ENCODE results near the gene GPANK1.

The GPANK1 gene

DNA sequence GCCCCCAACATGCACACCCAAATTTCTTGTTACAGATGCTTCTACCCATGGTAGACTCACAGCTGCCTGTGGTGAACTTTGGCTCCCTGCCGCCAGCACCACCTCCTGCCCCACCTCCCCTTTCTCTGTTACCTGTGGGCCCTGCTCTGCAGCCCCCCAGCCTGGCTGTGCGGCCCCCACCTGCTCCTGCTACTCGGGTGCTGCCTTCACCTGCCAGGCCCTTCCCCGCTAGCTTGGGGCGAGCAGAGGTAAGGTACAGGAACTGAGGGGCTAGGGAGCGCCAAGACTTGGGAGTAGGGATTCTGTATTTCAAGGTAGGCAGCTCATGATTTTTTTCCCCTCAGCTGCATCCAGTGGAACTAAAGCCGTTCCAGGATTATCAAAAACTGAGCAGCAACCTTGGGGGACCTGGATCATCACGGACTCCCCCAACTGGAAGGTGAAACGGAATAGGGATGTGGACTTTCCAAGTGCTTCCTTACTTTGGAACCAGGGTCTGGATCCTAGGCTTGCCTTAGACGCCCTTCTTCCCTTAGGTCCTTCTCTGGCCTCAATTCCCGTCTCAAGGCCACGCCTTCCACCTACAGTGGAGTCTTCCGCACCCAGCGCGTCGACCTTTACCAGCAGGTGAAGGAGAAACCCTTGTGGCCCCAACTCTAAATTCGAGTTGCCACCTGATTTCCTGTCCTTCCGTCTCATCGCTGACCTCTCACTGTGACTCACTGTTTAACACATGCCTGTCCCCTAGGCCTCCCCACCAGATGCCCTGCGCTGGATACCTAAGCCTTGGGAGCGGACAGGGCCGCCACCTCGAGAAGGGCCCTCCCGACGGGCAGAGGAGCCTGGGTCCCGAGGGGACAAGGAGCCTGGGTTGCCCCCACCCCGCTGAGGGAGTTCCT is 27.9 kb downstream of the GPANK1 start:
- FAIRE-seq = no peak

DNA sequence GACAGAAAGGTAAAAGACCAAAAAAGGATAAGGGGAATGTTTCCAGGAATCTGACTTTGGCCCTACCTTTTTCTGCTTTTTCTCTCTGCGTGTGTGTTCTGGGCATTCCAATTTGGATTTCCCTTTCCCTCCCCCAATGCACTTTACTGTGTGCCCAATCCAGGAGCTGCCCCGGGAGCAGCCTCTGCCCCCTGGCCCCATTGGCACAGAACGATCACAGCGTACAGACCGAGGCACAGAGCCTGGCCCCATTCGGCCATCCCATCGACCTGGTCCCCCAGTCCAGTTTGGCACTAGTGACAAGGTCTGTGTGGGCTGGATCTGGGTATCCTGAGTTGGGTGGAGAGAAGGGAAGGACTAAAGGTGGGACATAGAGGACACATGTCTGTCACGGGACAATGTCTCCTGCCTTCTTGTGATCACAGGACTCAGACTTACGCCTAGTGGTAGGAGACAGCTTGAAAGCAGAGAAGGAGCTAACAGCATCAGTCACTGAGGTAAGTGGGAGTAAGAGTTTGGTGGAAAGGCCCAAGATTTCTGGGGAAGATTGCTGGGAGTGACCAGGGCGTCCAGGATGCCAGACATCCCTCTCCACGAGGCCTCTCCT is 29.7 kb downstream of the GPANK1 start:
- no peak for FAIRE-seq

DNA sequence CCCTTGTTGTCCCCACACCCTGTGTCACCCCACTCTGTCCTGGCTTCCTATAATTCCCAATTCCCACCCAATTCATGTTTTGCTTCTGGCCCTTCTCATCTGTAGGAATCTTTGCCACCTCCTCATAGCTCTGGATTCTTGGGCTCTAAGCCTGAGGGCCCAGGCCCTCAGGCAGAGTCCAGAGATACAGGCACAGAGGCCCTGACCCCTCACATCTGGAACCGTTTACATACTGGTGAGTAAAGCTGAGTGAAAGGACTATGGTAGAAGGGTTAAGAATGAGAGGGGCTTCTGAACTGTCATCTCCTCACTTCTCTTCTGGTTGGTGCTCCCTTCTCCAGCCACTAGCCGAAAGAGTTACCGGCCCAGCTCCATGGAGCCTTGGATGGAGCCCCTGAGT is 30.7 kb downstream of the GPANK1 start:
- no peak for FAIRE-seq

DNA sequence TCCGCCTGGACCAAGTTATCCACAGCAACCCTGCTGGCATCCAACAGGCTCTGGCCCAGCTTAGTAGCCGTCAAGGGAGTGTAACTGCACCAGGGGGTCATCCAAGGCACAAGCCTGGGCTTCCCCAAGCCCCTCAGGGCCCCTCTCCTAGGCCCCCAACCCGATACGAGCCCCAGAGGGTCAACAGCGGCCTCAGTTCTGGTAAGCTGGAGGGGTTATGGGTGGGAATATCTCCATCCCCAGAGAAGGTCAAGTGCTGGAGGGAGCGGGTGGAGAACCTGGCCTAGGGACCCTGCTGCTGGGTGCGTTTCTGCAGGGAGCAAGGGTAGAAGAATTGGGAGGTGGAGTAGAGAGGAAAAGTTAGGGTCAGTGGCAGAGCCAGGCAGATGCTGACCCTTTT is 31.4 kb downstream of the GPANK1 start:
- no peak for FAIRE-seq

DNA sequence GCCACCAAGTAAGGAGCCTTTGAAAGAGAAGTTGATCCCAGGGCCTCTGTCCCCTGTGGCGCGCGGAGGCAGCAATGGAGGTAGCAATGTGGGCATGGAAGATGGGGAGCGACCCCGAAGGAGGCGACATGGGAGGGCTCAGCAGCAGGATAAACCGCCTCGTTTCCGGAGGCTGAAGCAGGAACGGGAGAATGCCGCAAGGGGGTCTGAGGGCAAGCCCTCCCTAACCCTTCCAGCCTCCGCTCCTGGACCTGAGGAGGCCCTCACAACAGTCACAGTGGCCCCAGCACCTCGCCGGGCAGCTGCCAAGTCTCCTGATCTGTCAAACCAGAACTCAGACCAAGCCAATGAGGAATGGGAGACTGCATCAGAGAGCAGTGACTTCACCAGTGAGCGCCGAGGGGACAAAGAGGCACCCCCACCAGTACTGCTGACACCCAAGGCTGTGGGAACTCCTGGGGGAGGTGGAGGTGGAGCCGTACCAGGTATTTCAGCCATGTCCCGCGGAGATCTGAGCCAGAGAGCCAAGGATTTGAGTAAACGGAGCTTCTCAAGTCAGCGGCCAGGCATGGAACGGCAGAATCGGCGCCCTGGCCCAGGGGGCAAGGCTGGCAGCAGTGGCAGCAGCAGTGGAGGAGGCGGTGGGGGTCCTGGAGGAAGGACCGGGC is 32.4 kb downstream of the GPANK1 start:
- FAIRE-seq = no peak

DNA sequence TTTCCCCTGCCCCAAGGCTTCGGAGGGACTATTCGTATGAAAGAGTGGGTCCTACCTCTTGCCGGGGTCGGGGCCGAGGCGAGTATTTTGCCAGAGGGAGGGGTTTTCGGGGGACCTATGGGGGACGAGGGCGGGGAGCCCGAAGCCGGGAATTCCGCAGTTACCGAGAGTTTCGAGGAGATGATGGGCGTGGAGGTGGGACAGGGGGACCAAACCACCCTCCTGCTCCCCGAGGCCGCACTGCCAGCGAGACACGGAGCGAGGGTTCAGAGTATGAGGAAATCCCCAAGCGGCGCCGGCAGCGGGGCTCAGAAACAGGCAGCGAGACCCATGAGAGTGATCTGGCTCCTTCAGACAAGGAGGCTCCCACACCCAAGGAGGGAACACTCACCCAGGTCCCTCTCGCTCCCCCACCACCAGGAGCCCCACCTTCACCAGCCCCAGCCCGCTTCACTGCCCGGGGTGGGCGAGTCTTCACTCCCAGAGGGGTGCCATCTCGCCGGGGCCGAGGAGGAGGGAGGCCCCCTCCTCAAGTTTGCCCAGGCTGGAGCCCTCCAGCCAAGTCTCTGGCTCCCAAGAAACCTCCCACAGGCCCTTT is 33.0 kb downstream of the GPANK1 start:
- FAIRE-seq = no peak

DNA sequence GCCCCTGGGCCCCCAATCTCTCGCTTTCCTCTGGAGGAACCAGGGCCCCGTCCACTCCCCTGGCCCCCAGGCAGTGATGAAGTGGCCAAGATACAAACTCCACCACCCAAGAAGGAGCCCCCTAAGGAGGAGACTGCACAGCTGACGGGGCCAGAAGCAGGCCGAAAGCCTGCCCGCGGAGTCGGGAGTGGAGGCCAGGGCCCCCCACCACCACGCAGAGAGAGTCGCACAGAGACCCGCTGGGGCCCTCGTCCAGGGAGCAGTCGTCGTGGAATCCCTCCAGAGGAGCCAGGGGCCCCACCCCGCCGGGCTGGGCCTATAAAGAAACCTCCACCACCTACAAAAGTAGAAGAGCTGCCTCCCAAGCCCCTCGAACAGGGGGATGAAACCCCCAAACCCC is 33.6 kb downstream of the GPANK1 start:
- no peak for FAIRE-seq

DNA sequence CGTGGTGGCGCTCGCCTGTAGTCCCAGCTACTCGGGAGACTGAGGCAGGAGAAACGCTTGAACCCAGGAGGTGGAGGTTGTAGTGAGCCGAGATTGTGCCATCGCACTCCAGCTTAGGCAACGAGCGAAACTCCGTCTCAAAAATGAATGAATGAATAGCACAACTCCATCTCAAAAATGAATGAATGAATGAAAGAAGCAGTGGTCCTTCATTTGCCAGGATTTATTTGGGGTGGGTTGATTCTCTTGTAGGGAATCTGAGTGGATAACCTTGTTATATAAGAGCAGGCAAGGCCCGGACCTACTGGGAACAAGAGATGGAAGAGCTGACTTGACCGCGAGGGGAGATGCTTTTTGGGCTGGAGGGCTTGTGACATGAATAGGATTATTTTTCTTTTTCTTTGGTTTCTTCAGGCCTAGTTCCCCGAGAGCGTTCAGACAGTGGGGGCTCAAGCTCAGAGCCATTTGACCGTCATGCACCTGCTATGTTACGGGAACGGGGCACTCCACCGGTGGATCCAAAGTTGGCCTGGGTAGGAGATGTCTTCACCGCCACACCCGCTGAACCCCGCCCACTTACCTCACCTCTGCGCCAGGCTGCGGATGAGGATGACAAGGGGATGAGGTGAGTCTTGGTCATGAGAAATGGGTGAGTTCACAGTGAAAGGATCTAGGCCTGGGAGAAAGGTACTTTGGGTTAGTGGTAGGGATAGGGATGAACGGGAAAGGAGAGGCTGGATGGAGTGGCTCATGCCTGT is 34.4 kb downstream of the GPANK1 start:
- FAIRE-seq = no peak

DNA sequence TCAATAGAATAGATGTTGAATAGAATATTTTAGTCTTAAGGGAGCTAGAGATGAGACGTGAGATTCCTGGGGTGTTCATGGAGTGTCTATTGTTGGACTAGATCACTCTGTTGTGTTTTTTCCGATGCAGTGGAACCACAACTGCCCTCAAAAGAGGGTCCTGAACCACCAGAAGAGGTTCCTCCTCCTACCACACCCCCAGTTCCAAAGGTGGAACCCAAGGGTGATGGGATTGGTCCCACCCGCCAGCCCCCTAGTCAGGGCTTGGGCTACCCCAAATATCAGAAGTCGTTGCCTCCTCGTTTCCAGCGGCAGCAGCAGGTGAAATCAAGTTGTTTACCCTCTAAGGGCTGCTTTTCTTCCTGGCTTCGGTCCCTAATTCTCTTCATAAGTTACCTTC is 35.8 kb downstream of the GPANK1 start:
- no peak for FAIRE-seq

DNA sequence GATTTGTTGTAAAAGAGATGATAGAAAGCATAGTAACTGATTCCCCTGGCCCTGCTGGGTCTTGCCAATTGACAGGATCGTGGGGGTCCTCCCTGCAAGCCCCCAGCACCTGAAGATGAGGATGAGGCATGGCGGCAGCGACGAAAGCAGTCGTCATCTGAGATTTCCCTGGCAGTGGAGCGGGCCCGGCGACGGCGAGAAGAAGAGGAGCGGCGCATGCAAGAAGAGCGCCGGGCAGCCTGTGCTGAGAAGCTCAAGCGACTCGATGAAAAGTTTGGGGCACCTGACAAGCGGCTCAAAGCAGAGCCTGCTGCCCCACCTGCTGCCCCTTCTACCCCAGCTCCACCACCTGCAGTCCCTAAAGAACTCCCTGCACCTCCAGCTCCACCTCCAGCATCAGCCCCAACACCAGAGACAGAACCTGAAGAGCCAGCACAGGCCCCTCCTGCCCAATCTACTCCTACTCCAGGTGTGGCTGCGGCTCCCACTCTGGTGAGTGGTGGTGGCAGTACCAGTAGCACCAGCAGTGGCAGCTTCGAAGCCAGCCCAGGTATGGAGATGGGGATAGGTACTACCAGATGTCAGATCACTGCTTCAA is 37.0 kb downstream of the GPANK1 start:
- no peak for FAIRE-seq

DNA sequence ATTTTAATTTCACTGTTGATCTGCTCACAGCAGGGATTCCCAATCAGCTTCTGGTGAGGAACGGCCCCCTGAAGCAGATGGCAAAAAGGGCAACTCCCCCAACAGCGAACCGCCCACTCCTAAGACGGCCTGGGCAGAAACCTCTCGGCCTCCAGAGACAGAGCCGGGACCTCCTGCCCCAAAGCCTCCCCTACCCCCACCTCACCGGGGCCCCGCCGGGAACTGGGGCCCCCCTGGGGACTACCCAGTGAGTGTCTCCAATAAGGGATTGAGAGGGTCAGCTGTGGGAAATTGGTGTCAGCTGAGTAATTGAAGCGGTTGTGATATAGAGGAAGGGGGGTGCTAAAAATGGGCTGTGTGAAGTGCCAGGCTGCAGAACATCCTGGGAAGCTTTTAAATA is 37.8 kb downstream of the GPANK1 start:
- FAIRE-seq = no peak

DNA sequence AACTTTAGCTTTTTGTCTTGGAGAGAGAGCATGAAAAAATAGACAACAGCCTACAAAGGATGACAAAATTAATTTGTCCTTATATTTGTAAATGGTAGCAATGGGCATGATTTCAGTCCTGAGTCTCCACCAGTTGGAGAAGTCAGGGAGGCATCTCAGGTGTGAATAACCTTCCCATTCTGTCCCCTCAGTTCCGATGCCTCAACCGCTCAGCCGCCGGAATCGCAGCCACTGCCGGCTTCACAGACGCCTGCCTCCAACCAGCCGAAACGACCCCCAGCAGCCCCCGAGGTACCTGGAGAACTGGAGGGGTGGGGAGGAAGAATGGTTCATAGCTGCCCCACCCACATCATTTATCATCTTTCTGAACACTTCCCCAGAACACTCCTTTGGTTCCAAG is 40.7 kb downstream of the GPANK1 start:
- FAIRE-seq = no peak

DNA sequence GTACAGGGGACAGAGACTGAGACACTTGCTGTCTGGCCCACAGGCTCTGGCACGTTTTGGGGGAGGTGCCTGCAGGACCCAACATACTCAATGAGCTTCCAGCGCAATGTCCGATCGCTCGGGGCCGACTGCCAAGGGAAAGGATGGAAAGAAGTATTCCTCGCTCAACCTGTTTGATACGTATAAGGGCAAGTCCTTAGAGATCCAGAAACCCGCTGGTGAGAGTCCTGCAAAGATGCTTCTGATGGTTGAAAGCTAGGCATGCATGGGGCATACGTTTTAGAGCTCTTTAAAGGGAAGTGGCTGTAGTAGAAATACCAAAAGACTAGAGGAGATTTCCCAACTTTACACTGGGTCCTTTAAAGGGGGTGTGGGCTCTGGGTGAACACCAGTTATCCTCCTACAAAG is 42.1 kb downstream of the GPANK1 start:
- no peak for FAIRE-seq

DNA sequence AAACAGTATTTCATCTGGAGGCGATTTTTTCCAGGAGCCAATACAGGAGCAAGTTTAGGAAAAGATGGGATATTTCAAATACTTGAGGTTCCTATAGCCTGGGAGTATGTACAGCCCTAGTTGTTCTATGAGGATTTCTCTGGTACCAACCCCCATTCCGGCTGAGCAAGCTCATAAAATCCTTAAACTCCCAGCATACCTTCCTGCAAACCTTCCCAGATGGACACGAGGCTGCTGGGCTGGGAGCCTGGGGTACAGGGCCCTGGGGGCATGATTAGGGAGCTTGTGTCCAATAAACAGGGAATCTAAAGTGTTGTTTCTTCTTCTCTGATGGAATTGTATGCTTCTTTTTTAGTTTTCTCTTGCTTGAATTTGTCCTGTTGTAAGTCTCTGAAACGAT is 42.8 kb downstream of the GPANK1 start:
- FAIRE-seq = no peak

DNA sequence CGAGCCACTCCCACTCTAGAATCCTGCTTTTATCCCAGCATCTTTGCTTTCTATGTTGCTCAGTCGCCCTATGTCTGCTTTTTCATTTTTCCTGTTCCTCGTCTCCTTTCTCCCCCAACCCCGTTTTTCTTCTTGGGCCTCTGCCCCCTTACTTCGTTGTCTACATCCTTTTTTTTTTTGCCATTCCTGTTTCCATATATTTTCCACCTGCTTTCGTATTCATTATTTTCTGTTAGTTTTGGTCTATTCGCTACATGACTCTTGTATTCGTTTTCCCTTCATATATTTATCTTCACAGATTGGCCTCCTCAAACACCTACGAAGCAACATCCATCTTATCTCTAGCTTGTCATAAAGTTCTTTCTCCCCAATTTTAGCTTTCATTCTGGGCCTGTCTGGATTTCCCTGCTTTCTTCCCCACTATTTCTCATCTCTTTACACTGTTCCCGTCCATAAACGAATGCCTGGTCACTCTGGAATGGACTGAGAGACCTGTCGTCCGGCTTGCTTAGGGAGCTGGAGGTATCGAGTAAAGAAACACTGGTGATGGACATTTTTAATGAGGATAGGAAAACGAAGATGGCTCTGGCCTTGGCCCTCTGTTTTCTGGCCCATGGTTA is 43.4 kb downstream of the GPANK1 start:
- no peak for FAIRE-seq

DNA sequence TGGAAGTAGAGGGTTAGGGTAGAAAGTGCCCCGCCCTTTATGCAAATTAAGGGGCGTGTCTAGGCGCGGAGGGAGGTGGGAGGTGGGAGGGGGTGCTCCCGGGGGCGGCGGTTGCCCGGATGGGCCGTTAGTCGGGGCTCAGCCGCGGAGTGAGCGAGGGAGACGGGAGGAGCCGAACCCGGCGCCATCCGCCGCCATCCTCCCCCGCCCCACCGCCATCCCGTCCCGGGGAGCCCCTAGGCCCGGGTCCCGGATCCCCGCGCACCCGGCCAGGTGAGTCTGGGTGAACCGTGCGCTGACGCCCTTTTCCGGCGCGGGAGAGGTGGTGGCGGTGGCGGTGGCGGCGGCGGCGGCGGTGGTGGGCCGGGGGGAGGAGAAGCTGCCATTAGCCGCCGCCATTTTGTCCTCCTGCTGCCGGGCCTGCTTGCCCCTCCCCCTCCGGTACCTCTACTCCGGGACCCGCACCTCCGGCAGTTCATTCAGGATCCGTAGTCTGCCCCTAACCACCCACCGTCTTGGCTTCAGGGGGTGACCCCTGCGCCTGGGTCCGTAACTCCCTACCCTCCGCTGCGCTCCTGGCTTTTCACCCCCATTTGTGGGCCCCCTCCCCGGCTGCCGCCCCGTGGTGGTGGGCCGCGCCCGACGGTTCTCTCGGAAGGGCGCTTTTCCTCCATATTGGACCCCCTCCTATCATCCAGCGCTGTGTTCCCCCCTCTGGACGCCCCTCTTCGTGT is 44.0 kb downstream of the GPANK1 start, which contains the start of gene PRRC2A:
Gene PRRC2A, plus strand, starts transcription at position 130 of the 734 bp plus-strand sequence. CDS start 2,075 bp downstream, outside the sequence.
- FAIRE-seq = no peak

DNA sequence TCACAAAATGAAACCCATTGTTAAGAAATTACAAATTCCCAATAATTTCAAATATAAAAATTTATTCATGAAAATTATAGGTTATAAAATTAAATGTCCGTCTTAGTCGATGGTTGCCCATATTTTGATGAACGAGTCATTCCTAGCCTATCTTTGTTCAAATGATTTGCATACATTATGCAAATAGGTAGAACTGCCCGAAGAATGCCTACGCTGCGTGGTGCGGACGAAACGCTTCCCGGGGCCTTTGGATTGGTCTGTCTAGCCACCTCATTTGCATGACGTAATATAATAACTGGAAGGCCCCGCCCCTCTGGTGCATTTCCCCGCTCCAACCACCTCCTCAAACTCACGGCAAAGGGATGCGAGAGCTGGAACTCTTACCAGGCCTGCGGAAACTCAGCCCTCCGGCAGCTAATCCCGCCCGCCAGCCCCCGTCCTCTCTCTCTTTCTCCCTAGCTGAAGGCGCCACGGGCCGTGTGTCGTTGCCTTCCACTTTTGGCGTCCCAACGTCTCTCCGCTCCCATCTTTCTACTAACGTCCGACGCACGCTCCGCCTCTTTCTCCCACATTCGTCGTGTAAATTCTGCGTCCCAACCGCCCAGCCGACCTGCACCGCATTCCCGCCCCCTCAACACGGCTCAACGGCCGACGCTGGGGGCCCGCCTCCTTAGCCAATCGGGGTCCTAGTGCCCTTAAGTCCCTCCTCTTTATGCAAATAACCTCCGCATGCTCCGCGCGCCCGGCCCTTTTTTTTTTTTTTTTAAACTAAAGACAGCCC is 44.8 kb downstream of the GPANK1 start:
- FAIRE-seq = peak; percentile 99

DNA sequence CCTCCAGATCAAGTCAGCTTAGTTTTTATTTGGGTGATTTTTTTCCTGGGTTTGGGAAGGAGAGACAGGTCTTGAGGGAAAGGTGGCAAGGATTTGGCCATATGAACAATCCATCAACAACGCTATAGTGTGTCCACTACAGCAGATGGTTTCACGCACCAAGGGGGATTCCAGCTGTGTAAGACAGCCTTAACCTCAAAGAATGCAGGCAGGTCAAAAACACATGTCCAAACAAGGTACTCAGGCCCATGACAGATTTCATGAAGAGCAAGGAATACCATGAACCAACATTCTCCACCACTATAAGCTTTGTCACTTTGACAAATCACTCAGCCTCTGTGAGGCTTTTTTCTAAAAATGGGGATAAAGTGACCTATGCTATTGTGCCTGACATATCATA is 47.8 kb downstream of the GPANK1 start:
- no peak for FAIRE-seq

DNA sequence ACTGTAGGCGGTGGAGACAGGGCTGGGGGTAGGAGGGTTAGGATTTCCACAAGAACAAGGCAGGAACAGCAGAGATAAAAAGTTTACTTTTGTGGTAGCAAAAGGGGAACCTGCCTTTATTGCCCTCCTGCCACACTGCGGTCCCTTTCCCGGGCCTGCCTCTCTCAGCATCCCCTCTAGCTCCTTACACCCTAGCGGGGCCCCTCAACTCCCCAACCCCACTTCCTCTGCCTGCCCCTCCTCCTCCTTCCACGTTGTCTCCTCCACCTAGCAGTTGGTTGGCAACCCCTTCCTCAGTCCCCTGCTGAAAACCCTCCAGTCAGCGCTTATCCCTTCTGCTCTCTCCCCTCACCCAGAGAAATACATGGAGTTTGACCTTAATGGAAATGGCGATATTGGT is 49.0 kb downstream of the GPANK1 start:
- no peak for FAIRE-seq

Measured in A204.1 (cell line).